ENCODE data around the gene MBNL2. TPM values are rescaled to one million over a fixed set of nuclear protein-coding genes. Genes with fewer than 3 reads are reported as not detected.

MBNL2 gene
- total and polyA plus RNA-seq, 8 donors = 75.9 to 105 (median 90.5) TPM

DNA sequence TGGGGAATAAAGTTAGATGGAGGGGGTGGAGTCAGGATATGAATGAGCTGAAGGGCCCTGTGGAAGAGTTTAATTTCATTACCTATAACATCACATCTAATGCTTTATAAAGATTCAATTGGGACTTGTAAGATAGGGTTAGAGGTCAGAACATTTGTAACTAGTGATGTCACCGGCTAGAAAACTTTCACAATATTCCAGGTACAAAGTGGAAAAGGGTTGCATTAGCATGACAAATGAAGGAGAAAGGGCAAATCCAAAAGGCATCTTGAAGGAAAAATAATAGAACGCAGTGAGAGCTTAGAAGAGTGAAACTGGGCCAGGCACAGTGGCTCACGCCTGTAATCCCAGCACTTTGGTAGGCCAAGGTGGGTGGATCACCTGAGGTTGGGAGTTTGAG is 7.6 kb downstream of the MBNL2 start:
- TF ChIP-seq, protein P1, sequence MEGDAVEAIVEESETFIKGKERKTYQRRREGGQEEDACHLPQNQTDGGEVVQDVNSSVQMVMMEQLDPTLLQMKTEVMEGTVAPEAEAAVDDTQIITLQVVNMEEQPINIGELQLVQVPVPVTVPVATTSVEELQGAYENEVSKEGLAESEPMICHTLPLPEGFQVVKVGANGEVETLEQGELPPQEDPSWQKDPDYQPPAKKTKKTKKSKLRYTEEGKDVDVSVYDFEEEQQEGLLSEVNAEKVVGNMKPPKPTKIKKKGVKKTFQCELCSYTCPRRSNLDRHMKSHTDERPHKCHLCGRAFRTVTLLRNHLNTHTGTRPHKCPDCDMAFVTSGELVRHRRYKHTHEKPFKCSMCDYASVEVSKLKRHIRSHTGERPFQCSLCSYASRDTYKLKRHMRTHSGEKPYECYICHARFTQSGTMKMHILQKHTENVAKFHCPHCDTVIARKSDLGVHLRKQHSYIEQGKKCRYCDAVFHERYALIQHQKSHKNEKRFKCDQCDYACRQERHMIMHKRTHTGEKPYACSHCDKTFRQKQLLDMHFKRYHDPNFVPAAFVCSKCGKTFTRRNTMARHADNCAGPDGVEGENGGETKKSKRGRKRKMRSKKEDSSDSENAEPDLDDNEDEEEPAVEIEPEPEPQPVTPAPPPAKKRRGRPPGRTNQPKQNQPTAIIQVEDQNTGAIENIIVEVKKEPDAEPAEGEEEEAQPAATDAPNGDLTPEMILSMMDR (IDR thresholded peaks at IDR 0.05) = no peak
- no peak for DNase-seq
- intact Hi-C loops (cut with DNase I) = loop anchor here in 1 of 2 donors (10.0 kb wide), 1 partner anchor 115 kb away; no protein-coding TSS in a partner anchor
- Histone ChIP-seq H3K4me3 (no peak overlapping the region), H3K36me3 (peaks cover 0 to 9% of the 10 kb centered on the region in 2 donors), H3K4me1 (peaks cover 23 to 80% of the 10 kb centered on the region in 2 donors), H3K27me3 (no peaks in the 10 kb centered on the region), H3K27ac (no peak overlapping the region), H3K9me3 (no peaks in the 10 kb centered on the region)
- no peak for ATAC-seq

DNA sequence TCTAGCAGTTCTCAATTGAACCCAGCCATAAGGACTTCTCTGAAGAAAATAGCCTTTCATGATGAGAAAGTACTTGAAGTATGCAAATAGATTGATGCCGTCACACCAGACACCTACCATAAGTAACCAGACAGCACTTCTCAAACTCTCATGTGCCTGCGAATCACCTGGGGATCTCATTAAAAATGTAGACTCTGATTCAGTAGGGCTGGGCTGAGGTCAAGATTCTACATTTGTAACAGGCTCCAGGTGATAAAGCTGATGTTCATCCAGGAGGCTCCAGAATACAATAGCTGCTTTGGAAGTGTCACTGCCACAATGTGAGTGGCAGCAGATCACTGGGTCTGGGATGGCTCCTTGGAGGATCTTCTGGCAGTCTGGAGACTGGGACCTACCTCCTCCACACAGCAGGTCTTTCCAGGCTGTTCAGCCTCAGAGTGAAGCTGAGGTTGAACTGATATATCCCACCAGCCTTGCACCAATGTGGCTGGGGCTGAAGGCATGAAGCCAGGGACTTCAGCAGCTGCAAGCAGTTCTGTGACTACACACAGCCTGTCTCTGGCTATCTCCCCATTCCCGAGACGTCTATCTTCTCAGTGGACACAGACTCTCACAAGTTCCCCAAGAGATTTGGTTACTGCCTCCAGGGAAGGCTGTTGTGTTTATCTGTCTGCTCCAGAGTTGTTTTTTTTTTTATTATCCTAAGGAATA is 9.1 kb downstream of the MBNL2 start:
- no peak for DNase-seq
- peaks cover 19 to 79% of the 10 kb centered on the region in 2 donors for H3K4me1 ChIP-seq

DNA sequence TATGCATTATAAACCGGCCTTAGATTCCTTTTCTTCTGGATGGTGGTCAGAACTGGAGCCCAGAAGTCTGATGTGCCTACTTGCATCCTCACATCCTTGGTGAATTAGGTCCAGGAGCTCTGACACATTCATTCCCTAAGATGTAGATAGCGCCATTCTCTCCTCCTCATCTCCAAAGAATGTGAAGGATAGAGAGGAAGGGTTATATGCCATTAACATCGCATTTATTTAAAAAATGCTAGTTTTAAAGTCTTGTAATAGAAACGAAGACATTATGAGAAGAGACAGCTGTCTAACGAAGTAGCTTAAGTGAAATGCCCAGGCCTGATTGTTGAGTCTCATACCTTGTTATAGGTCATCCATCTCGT is 9.7 kb downstream of the MBNL2 start:
- peaks cover 14 to 79% of the 10 kb centered on the region in 2 donors for H3K4me1 ChIP-seq
- no peaks in the 10 kb centered on the region for H3K27me3 ChIP-seq
- H3K27ac ChIP-seq = no peak overlapping the region
- ATAC-seq (no peak), DNase-seq (no peak)
- no peaks in the 10 kb centered on the region for H3K9me3 ChIP-seq
- H3K36me3 ChIP-seq = peaks cover 0 to 9% of the 10 kb centered on the region in 2 donors
- intact Hi-C loops (cut with DNase I) = no loop called here
- no peak overlapping the region for H3K4me3 ChIP-seq
- TF ChIP-seq, protein P1 (IDR thresholded peaks at IDR 0.05) = no peak

More for the DNA sequence above, 9.1 kb downstream of the MBNL2 start:
- Histone ChIP-seq H3K4me3 (no peak overlapping the region), H3K27ac (no peak overlapping the region), H3K27me3 (no peaks in the 10 kb centered on the region), H3K36me3 (peaks cover 0 to 9% of the 10 kb centered on the region in 2 donors), H3K9me3 (no peaks in the 10 kb centered on the region)
- TF ChIP-seq, protein P1 (IDR thresholded peaks at IDR 0.05) = no peak
- no peak for ATAC-seq
- intact Hi-C loops (cut with DNase I) = no loop called here

DNA sequence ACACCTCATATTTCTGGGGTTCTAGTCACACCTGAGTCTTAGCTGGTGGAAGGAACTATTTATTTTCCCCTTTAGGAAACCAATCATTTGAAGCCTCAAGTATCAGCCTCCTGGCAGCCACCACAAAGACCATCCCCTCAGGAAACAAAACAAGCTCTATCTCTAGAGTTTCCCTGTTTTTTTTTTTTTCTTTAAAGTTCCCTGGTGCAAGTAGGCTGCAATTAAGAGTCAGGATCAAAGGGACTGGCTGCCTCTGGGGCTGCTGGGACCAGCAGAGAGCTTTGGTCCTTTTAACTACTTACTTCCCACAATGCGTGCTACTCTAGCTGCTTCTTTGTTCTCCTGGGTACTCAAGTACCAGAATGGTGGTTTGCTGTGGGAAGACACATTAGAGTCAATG is 11.4 kb downstream of the MBNL2 start:
- no peak for ATAC-seq
- TF ChIP-seq, protein P1 (IDR thresholded peaks at IDR 0.05) = no peak
- Histone ChIP-seq H3K27me3 (no peaks in the 10 kb centered on the region), H3K27ac (no peak overlapping the region), H3K9me3 (no peaks in the 10 kb centered on the region), H3K36me3 (peaks cover 0 to 9% of the 10 kb centered on the region in 2 donors), H3K4me3 (no peak overlapping the region), H3K4me1 (peaks cover 6 to 73% of the 10 kb centered on the region in 2 donors)
- DNase-seq = no peak
- intact Hi-C loops (cut with DNase I) = no loop called here

DNA sequence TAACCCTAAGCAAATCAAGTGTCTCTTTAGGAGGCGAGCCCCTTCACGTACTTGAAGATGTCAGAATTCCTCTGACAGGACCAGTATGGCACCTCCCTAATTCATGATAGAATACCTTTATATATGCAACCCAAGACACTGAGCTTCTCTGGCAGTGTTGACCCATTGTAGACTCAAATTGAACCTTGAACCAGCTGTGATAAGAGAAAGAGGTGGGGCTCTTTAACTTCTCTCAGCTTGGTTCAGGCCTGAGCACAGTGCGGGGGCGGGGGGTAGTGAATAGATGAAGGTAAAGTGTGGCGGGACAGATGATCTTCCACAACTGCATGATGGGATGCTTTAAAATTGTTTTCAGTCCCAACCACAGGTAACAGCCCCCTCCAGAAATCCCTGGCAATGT is 12.1 kb downstream of the MBNL2 start:
- Histone ChIP-seq H3K4me3 (no peak overlapping the region), H3K4me1 (peaks cover 14 to 73% of the 10 kb centered on the region in 2 donors), H3K27ac (peak overlapping the region in 1 of 2 donors; percentile 33), H3K36me3 (peaks cover 0 to 9% of the 10 kb centered on the region in 2 donors), H3K27me3 (no peaks in the 10 kb centered on the region), H3K9me3 (no peaks in the 10 kb centered on the region)
- ATAC-seq (no peak), DNase-seq (no peak)
- intact Hi-C loops (cut with DNase I) = no loop called here
- TF ChIP-seq, protein P1 (IDR thresholded peaks at IDR 0.05) = no peak
